Cardiac fibroblast (primary cell): ENCODE measurements around the gene TGM5.

Experiments used
- DNase-seq, 2 donors: peaks; one replicate each; pipeline versions ENCODE4 v3.0.0 to v3.0.0-alpha.2; 2010; ENCODE audit warnings: low read depth in 2 of 2
- H3K4me3 ChIP-seq, 2 donors: replicated peaks in 1 of 2; 1 replicate in 1 of 2; 2 replicates in 1 of 2; pipeline ENCODE4 v1.5.1; 2011; ENCODE audit warnings: low read depth in 2 of 2, low read length in 2 of 2, mild to moderate bottlenecking in 2 of 2, moderate library complexity in 1 of 2
- TF ChIP-seq, protein P1 (sequence below): IDR thresholded peaks from one replicate; pipeline ENCODE4 v1.5.1; 2011; ENCODE audit warnings: low read depth, mild to moderate bottlenecking, low read length, inconsistent platforms

TGM5 gene

DNA sequence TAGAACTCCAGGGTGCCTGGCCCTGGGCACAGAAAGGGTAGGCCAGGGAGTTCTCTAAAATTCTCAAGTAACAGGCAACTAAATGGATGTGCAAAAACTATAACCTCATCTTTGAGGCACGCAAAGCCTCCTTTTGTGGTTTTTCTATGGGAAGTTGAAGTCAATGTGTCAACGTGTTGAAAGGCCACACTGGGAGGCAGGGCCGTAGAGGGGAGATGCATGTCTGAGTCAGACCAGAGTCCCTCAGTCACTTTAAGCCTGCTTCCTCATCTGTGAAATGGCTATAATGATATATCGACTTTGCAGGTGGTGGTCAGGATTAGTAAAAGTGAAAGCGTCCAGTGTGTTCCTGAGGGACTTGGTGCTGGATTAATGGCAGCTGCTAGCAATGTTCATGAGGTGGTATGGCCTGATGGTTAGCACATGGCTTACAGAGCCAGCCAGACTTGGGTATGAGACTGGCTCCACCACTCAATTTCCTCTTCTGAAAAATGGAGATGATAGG lies 17.0 kb downstream of the TGM5 start:
- H3K4me3 ChIP-seq, result no peak overlapping the region
- TF ChIP-seq, protein P1, sequence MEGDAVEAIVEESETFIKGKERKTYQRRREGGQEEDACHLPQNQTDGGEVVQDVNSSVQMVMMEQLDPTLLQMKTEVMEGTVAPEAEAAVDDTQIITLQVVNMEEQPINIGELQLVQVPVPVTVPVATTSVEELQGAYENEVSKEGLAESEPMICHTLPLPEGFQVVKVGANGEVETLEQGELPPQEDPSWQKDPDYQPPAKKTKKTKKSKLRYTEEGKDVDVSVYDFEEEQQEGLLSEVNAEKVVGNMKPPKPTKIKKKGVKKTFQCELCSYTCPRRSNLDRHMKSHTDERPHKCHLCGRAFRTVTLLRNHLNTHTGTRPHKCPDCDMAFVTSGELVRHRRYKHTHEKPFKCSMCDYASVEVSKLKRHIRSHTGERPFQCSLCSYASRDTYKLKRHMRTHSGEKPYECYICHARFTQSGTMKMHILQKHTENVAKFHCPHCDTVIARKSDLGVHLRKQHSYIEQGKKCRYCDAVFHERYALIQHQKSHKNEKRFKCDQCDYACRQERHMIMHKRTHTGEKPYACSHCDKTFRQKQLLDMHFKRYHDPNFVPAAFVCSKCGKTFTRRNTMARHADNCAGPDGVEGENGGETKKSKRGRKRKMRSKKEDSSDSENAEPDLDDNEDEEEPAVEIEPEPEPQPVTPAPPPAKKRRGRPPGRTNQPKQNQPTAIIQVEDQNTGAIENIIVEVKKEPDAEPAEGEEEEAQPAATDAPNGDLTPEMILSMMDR, result no peak
- peak; percentile 52 to 80 for DNase-seq

DNA sequence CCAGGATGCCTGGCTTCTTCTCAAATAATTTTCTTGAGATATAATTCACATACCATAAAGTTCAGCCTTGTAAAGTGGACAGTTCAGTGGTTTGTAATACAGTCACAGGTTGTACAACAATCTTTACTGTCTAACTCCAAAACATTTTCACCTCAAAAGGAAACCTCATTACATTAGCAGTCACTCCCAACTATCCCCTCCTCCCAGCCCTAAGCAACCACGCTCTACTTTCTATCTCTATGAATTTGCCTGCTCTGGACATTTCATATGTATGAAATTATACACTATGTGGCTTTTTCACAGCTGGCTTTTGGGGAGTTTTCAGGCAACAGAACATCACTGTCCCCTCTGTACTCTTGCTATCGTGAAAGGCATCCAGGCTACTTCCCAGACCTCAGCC lies 17.5 kb downstream of the TGM5 start:
- H3K4me3 ChIP-seq, result no peak overlapping the region
- TF ChIP-seq, protein P1, result no peak
- DNase-seq, result peak in 1 of 2 donors; percentile 3

DNA sequence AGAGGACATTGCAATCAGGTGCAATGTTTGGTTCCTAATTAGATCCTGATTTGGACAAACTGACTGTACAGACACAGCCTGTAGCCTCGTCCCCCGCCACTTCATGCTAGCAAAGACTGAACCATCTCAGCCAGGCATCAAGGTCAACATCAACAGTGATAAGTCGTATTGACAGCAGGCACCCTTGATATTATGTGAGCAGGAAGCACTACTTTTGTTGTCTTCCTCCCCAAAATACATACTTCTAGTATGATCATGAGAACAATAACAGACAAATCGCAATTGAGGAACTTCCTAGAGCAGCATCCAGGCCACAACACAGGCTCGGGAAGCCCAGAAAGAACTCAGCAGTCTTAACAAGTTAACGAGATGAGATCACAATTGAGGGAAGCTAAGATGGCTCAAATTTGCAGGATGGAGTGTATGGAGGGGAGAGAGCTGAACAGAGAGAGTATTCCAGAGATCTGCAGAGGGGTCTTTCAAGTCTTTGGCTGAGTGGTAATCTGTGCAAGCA lies 20.4 kb downstream of the TGM5 start:
- no peak for DNase-seq
- TF ChIP-seq, protein P1, result no peak
- H3K4me3 ChIP-seq, result no peak overlapping the region

DNA sequence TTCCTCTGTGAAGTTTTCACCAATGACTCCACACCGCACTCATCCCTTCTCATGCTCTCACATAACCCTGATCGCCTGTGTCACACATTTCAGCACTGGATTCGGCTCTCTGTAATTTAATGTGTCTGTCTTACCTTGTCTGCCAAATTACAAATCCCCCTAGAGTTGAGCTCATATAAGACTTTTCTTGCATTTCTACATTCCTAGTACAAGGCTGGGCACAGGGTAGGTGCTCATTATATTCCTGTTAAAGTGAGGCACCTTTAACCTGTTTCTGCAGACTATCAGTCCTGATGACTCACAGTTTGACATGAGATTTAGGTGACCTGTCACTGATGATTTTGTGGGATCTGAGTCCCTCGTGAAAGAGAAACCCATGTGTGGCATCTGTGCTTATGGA lies 22.6 kb downstream of the TGM5 start:
- TF ChIP-seq, protein P1, result no peak
- no peak overlapping the region for H3K4me3 ChIP-seq
- DNase-seq, result no peak

DNA sequence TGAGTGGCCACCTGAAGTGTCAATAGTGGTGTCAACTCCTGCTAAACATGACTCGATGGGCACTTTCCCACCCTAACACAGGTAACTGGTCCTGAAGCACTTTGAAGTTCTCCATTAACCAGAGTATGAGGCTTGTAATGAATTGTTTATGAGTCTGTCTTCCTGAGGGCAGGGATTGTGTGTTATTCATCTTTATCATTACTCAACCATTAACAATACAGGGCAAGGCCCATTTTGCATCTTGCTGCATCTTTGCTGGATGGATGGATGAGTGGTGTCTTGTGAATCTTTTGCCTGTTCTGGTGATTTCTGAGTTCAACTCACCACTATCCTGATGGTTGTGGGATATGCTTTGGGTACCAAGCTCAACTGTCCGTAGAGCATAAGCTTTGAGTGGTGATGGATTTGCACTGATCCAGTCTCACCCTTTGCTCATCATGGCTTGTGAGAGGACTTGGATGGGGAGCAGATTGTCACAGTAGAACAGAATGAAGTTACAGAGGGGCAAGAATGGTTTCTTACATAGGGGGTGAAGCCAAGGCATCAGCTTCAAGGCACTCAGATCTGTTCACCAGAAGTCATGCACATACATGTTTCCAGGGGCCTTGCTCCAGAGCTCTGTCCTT lies 23.6 kb downstream of the TGM5 start:
- no peak overlapping the region for H3K4me3 ChIP-seq
- TF ChIP-seq, protein P1, result no peak
- no peak for DNase-seq

DNA sequence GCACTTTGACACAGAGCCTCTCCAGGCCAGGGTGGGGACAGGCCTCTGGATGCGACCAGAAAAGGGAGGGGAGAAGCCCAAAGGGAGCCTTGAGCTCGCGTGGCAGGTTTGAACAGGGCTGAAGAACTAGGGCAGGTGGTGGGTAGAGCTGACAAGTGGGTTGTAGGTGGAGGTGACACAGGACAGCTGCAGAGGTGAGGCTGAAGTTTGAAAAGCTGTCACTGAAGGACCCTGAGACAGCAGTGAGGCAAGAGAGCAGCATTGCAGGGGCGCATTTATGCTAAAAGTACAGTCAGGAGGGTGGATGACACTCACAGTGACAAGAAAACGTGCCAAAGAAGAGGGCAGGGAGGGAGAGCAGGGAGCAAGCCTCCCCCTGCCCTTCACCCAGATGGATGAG lies 24.1 kb downstream of the TGM5 start:
- DNase-seq, result no peak
- TF ChIP-seq, protein P1, result no peak
- no peak overlapping the region for H3K4me3 ChIP-seq

DNA sequence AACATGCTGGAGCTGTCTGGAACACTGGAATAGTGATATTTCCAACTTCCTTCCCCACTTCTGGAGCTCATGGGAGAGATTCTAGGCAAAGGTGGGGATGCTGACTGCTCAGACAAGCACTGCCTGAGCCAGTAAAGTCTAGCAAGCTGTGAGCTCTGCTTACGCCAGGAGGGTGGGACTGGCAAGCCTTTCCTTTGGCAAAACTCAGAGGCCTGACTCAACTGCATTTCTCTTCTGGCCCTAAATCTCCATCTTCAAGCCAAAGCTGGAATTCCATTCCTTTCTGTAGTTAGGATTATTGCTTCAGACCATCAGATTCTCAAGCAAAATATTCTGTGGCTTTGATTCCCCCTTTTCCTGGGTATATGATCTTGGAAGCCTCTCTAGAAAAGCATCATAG lies 25.6 kb downstream of the TGM5 start:
- TF ChIP-seq, protein P1, result no peak
- peak; percentile 35 to 76 for DNase-seq
- H3K4me3 ChIP-seq, result no peak overlapping the region
